Upper lobe of right lung (tissue), 1 donor: ENCODE data around the gene MCC. TPM values are rescaled to one million over a fixed set of nuclear protein-coding genes. Genes with fewer than 3 reads are reported as not detected.

Experiments
- ATAC-seq: fragments of 200-7000 bp; cut with Tn5 transposase; one replicate; pipeline ENCODE4 v1.9.1; 2020; ENCODE audit warnings: mild to moderate bottlenecking, moderate library complexity
- DNase-seq: peaks from one replicate; pipeline ENCODE4 v3.0.0-alpha.2; 2020
- H3K27ac ChIP-seq: fragments of 200-600 bp; one replicate; pipeline ENCODE4 v1.8.0; 2022
- H3K27me3 ChIP-seq: fragments of 200-600 bp; one replicate; pipeline ENCODE4 v1.8.0; 2022; ENCODE audit warnings: mild to moderate bottlenecking
- H3K36me3 ChIP-seq: fragments of 200-600 bp; one replicate; pipeline ENCODE4 v1.8.0; 2022
- H3K4me1 ChIP-seq: fragments of 200-600 bp; one replicate; pipeline ENCODE4 v1.8.0; 2022
- H3K4me3 ChIP-seq: fragments of 200-600 bp; one replicate; pipeline ENCODE4 v1.8.0; 2022; ENCODE audit warnings: mild to moderate bottlenecking
- H3K9me3 ChIP-seq: fragments of 200-600 bp; one replicate; pipeline ENCODE4 v1.8.0; 2022
- intact Hi-C: fragments of 100-400 bp; cut with DNase I; formaldehyde crosslinking; loops from one replicate; pipeline ENCODE4 v1.11.0; 2022
- total RNA-seq: library from RNA; stranded (reverse); fragmentation: NEBNext Ultra II Directional; extraction: Animal tissue kit (Norgen Biotek cat#: 25700); gene quantifications from one replicate; pipeline ENCODE4 v1.2.1, GENCODE V29; 2021
- TF ChIP-seq, protein P1 (sequence below): fragments of 200-600 bp; IDR thresholded peaks from one replicate; pipeline ENCODE4 v1.8.0; 2022; ENCODE audit warnings: antibody characterized with exemption
- donor health status: DM: no; HTN: yes; CAD: no; lungs with severe emphysema.

The MCC gene
- total RNA-seq, 1 donor from 2014 or later: 18.6 TPM

- TF ChIP-seq, protein P1, sequence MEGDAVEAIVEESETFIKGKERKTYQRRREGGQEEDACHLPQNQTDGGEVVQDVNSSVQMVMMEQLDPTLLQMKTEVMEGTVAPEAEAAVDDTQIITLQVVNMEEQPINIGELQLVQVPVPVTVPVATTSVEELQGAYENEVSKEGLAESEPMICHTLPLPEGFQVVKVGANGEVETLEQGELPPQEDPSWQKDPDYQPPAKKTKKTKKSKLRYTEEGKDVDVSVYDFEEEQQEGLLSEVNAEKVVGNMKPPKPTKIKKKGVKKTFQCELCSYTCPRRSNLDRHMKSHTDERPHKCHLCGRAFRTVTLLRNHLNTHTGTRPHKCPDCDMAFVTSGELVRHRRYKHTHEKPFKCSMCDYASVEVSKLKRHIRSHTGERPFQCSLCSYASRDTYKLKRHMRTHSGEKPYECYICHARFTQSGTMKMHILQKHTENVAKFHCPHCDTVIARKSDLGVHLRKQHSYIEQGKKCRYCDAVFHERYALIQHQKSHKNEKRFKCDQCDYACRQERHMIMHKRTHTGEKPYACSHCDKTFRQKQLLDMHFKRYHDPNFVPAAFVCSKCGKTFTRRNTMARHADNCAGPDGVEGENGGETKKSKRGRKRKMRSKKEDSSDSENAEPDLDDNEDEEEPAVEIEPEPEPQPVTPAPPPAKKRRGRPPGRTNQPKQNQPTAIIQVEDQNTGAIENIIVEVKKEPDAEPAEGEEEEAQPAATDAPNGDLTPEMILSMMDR: no peak
- intact Hi-C loops: no loop called here
- no peak for DNase-seq
- H3K36me3 ChIP-seq: no peaks in the 10 kb centered on the region
- ATAC-seq: no peak
- H3K9me3 ChIP-seq: no peaks in the 10 kb centered on the region
- no peak overlapping the region for H3K27ac ChIP-seq
- no peaks in the 10 kb centered on the region for H3K4me1 ChIP-seq
- peaks cover 15% of the 10 kb centered on the region for H3K27me3 ChIP-seq
- no peak overlapping the region for H3K4me3 ChIP-seq
These were observed 93.6 kb downstream of the MCC start for GRCh38 chr5:113394658-113395057.

DNA sequence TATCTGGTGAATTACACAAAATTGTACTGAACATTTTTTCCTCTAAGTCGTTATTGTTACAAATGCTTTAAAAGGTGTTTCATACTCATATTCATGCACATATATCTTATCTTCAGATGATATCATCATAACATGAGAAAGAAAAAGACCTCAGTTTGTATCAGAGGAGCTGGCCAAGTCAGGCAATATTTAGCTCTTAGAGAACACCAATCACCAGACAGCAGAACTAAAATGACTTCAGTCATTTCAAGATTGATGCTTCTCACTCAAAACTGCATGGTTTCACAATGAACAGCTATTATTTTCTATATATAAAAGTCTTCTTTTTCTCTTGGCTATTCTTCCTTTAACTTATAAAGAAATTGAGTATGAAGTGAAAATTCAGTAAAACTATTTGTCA, 98.0 kb downstream of the MCC start:
- Histone ChIP-seq H3K4me1 (no peaks in the 10 kb centered on the region), H3K9me3 (no peaks in the 10 kb centered on the region), H3K27ac (no peak overlapping the region), H3K4me3 (no peak overlapping the region), H3K36me3 (no peaks in the 10 kb centered on the region), H3K27me3 (peaks cover 5% of the 10 kb centered on the region)
- no peak for DNase-seq
- TF ChIP-seq, protein P1: no peak
- ATAC-seq: no peak
- intact Hi-C loops: no loop called here

GRCh38 chr5:113389116-113389515, 99.1 kb downstream of the MCC start:
- intact Hi-C loops: no loop called here
- H3K36me3 ChIP-seq: no peaks in the 10 kb centered on the region
- H3K4me1 ChIP-seq: no peaks in the 10 kb centered on the region
- no peak for ATAC-seq
- TF ChIP-seq, protein P1: no peak
- no peak overlapping the region for H3K27ac ChIP-seq
- DNase-seq: no peak
- H3K27me3 ChIP-seq: peaks cover 7% of the 10 kb centered on the region
- no peak overlapping the region for H3K4me3 ChIP-seq
- no peaks in the 10 kb centered on the region for H3K9me3 ChIP-seq

GRCh38 chr5:113387844-113388243, 100.4 kb downstream of the MCC start:
- no peak for DNase-seq
- ATAC-seq: no peak
- Histone ChIP-seq H3K27me3 (peaks cover 8% of the 10 kb centered on the region), H3K4me1 (no peaks in the 10 kb centered on the region), H3K9me3 (no peaks in the 10 kb centered on the region), H3K36me3 (no peaks in the 10 kb centered on the region), H3K27ac (no peak overlapping the region), H3K4me3 (no peak overlapping the region)
- TF ChIP-seq, protein P1: no peak
- intact Hi-C loops: no loop called here

- H3K27ac ChIP-seq: no peak overlapping the region
These were observed 103.4 kb downstream of the MCC start for GRCh38 chr5:113384782-113385285.

More at GRCh38 chr5:113384782-113385285, 103.4 kb downstream of the MCC start:
- TF ChIP-seq, protein P1: no peak
- Histone ChIP-seq H3K27me3 (peaks cover 3% of the 10 kb centered on the region), H3K4me1 (peaks cover 6% of the 10 kb centered on the region), H3K9me3 (no peaks in the 10 kb centered on the region), H3K36me3 (no peaks in the 10 kb centered on the region), H3K4me3 (no peak overlapping the region)
- DNase-seq (no peak), ATAC-seq (no peak)
- intact Hi-C loops: no loop called here
